DND-41 (cell line): ENCODE measurements around the gene ZFAND2A.

Source experiments
- ATAC-seq: fragments of 200-7000 bp; cut with Tn5 transposase; 3 replicates; pipeline ENCODE4 v1.9.1; 2021; ENCODE audit warnings: low read depth; ENCODE audit not compliant: insufficient read depth
- DNase-seq: peaks from one replicate; pipeline ENCODE4 v3.0.0-alpha.2; 2020
- H2AFZ ChIP-seq: 2 replicates; pipeline ENCODE4 v1.6.0; 2012; ENCODE audit warnings: low read depth, low read length
- H3K27ac ChIP-seq: 2 replicates; pipeline ENCODE4 v1.5.1; 2012; ENCODE audit warnings: low read length, inconsistent platforms
- H3K27me3 ChIP-seq: fragments of 200-600 bp; sonication (generic); 2 replicates; pipeline ENCODE4 v1.6.0; 2012; ENCODE audit warnings: low read length, mild to moderate bottlenecking, inconsistent platforms; ENCODE audit not compliant: insufficient read depth, poor library complexity
- H3K36me3 ChIP-seq: 2 replicates; pipeline ENCODE4 v1.5.1; 2012; ENCODE audit warnings: low read length, inconsistent platforms; ENCODE audit not compliant: insufficient read depth
- H3K4me1 ChIP-seq: 2 replicates; pipeline ENCODE4 v1.5.1; 2012; ENCODE audit warnings: mild to moderate bottlenecking, low read length; ENCODE audit not compliant: insufficient read depth
- H3K4me2 ChIP-seq: 2 replicates; pipeline ENCODE4 v1.6.0; 2012; ENCODE audit warnings: mild to moderate bottlenecking, moderate library complexity, low read length, inconsistent platforms; ENCODE audit not compliant: insufficient read depth
- H3K4me3 ChIP-seq, 2 experiments: fragments of 200-600 bp in 1 of 2; shearing (Covaris generic) in 1 of 2; 2 replicates each; pipeline ENCODE4 v1.5.1; 2012 to 2016; ENCODE audit warnings: inconsistent platforms in 2 of 2, low read length in 2 of 2, mild to moderate bottlenecking in 2 of 2, low read depth in 1 of 2, moderate library complexity in 1 of 2
- H3K79me2 ChIP-seq: 2 replicates; pipeline ENCODE4 v1.6.0; 2012; ENCODE audit warnings: low read length, inconsistent platforms; ENCODE audit not compliant: insufficient read depth
- H3K9ac ChIP-seq: 2 replicates; pipeline ENCODE4 v1.6.0; 2012; ENCODE audit warnings: low read depth, mild to moderate bottlenecking, inconsistent platforms, low read length, moderate library complexity
- H3K9me3 ChIP-seq: 2 replicates; pipeline ENCODE4 v1.5.1; 2012; ENCODE audit warnings: low read length, moderate library complexity, mild to moderate bottlenecking, inconsistent platforms; ENCODE audit not compliant: insufficient read depth, severe bottlenecking
- H4K20me1 ChIP-seq: 2 replicates; pipeline ENCODE4 v1.6.0; 2012; ENCODE audit warnings: low read length; ENCODE audit not compliant: insufficient read depth
- CTCF ChIP-seq: IDR thresholded peaks from 2 replicates; pipeline ENCODE4 v1.5.1; 2012; ENCODE audit warnings: borderline replicate concordance, low read length, moderate library complexity, mild to moderate bottlenecking; ENCODE audit not compliant: poor library complexity, severe bottlenecking; ENCODE audit errors: extremely low read depth
- EZH2 ChIP-seq: IDR thresholded peaks from 3 replicates; pipeline ENCODE4 v1.6.1; 2012; ENCODE audit warnings: borderline replicate concordance, low read depth, mild to moderate bottlenecking, moderate library complexity, low read length, inconsistent platforms; ENCODE audit not compliant: severe bottlenecking

ZFAND2A gene

GRCh38 chr7:1105189-1105588 lies 54.8 kb downstream of the ZFAND2A start:
- Histone ChIP-seq H3K4me2 (no peak overlapping the region), H3K4me1 (no peaks in the 10 kb centered on the region; the same call in 1 of the 2 replicates), H3K9ac (no peak overlapping the region), H2AFZ (no peak overlapping the region), H3K79me2 (peaks cover 15% of the 10 kb centered on the region), H3K27ac (no peak overlapping the region), H4K20me1 (peaks cover 36% of the 10 kb centered on the region), H3K9me3 (no peaks in the 10 kb centered on the region), H3K4me3 (no peak overlapping the region), H3K36me3 (0 out of 2 replicates have a peak, but pooled peaks cover 2% of the 10 kb centered on the region), H3K27me3 (no peaks in the 10 kb centered on the region)
- DNase-seq (no peak), ATAC-seq (no peak)
- TF ChIP-seq EZH2, result no peak
- no peak for TF ChIP-seq CTCF

GRCh38 chr7:1104516-1105179 lies 55.3 kb downstream of the ZFAND2A start:
- Histone ChIP-seq H3K27ac (no peak overlapping the region), H3K79me2 (peaks cover 15% of the 10 kb centered on the region), H3K36me3 (peaks cover 2% of the 10 kb centered on the region; the same call in 1 of the 2 replicates), H3K27me3 (no peaks in the 10 kb centered on the region), H3K4me2 (no peak overlapping the region), H4K20me1 (peaks cover 41% of the 10 kb centered on the region), H3K4me1 (no peaks in the 10 kb centered on the region; the same call in 1 of the 2 replicates), H2AFZ (no peak overlapping the region), H3K9ac (no peak overlapping the region), H3K9me3 (no peaks in the 10 kb centered on the region), H3K4me3 (no peak overlapping the region)
- TF ChIP-seq CTCF (no peak), EZH2 (no peak)
- DNase-seq, result no peak
- ATAC-seq, result no peak

GRCh38 chr7:1103789-1104515 lies 56.0 kb downstream of the ZFAND2A start:
- Histone ChIP-seq H2AFZ (no peak overlapping the region), H3K9ac (no peak overlapping the region), H3K4me3 (no peak overlapping the region), H3K27ac (peak overlapping the region; percentile 11; the same call in 1 of the 2 replicates), H3K36me3 (peaks cover 2% of the 10 kb centered on the region; the same call in 1 of the 2 replicates), H3K27me3 (no peaks in the 10 kb centered on the region), H3K4me1 (no peaks in the 10 kb centered on the region; the same call in 1 of the 2 replicates), H4K20me1 (peaks cover 41% of the 10 kb centered on the region), H3K4me2 (no peak overlapping the region), H3K79me2 (peaks cover 15% of the 10 kb centered on the region), H3K9me3 (no peaks in the 10 kb centered on the region)
- TF ChIP-seq EZH2, result no peak
- no peak for TF ChIP-seq CTCF
- no peak for ATAC-seq
- no peak for DNase-seq
